Measurements from ENCODE around the gene AKIRIN1.

GRCh38 chr1:39017266-39017665 is 26.2 kb downstream of the AKIRIN1 start:
- TF ChIP-seq CEBPB (IDR thresholded peaks at IDR 0.05; ENCODE audit: low read depth), result no peak
- TF ChIP-seq, protein P1, sequence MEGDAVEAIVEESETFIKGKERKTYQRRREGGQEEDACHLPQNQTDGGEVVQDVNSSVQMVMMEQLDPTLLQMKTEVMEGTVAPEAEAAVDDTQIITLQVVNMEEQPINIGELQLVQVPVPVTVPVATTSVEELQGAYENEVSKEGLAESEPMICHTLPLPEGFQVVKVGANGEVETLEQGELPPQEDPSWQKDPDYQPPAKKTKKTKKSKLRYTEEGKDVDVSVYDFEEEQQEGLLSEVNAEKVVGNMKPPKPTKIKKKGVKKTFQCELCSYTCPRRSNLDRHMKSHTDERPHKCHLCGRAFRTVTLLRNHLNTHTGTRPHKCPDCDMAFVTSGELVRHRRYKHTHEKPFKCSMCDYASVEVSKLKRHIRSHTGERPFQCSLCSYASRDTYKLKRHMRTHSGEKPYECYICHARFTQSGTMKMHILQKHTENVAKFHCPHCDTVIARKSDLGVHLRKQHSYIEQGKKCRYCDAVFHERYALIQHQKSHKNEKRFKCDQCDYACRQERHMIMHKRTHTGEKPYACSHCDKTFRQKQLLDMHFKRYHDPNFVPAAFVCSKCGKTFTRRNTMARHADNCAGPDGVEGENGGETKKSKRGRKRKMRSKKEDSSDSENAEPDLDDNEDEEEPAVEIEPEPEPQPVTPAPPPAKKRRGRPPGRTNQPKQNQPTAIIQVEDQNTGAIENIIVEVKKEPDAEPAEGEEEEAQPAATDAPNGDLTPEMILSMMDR (IDR thresholded peaks at IDR 0.05 in 2 of 3, conservative IDR thresholded peaks at IDR 0.05 in 1 of 3; ENCODE audit: borderline replicate concordance in 1 of 3, insufficient read depth in 1 of 3, low read depth in 2 of 3, low read length in 2 of 3), result no peak
- TF ChIP-seq POLR2A (IDR thresholded peaks at IDR 0.05; ENCODE audit: borderline replicate concordance, extremely low read depth, insufficient read depth, insufficient read length), result no peak
- no peak for TF ChIP-seq EZH2 (IDR thresholded peaks at IDR 0.05)
- no peak for TF ChIP-seq RAD21 (IDR thresholded peaks at IDR 0.05; ENCODE audit: low read depth)
- no peak for TF ChIP-seq POLR2AphosphoS5 (IDR thresholded peaks at IDR 0.05; ENCODE audit: low read depth, low read length)
- TF ChIP-seq, protein P2, sequence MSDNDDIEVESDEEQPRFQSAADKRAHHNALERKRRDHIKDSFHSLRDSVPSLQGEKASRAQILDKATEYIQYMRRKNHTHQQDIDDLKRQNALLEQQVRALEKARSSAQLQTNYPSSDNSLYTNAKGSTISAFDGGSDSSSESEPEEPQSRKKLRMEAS (IDR thresholded peaks at IDR 0.05), result no peak
- TF ChIP-seq EZH2phosphoT487 (IDR thresholded peaks at IDR 0.05; ENCODE audit: borderline replicate concordance), result no peak
- no peak for TF ChIP-seq FOSL1 (IDR thresholded peaks at IDR 0.05; ENCODE audit: low read depth)
- no peak for TF ChIP-seq YY1 (IDR thresholded peaks at IDR 0.05; ENCODE audit: extremely low read depth, insufficient replicate concordance, low read depth, low read length)
